Liver (tissue), 9 donors: Measurements from ENCODE around the gene ABCC8. TPM values are rescaled to one million over a fixed set of nuclear protein-coding genes. Genes with fewer than 3 reads are reported as not detected.
A peak's percentile ranks its signal among the peaks of the same experiment; 100 is the strongest.

Source experiments
- DNase-seq: peaks from one replicate; pipeline ENCODE4 v3.0.0-alpha.2; 2017; ENCODE audit warnings: low spot score
- H3K27ac ChIP-seq, 2 donors: one replicate each; pipeline ENCODE4 v1.7.0; 2013; ENCODE audit warnings: inconsistent platforms in 2 of 2, low read length in 2 of 2, control low read depth in 1 of 2, low read depth in 1 of 2, mild to moderate bottlenecking in 1 of 2
- H3K27me3 ChIP-seq, 4 donors: one replicate each; pipeline versions ENCODE4 v1.6.1 to v1.7.0; 2013; ENCODE audit warnings: low read length in 3 of 4, inconsistent platforms in 1 of 4, mild to moderate bottlenecking in 1 of 4, moderate library complexity in 1 of 4; ENCODE audit not compliant: control insufficient read depth in 4 of 4, insufficient read depth in 4 of 4
- H3K36me3 ChIP-seq, 4 donors: one replicate each; pipeline versions ENCODE4 v1.6.1 to v1.7.0; 2013; ENCODE audit warnings: low read length in 3 of 4, mild to moderate bottlenecking in 3 of 4, low read depth in 1 of 4, moderate library complexity in 1 of 4; ENCODE audit not compliant: control insufficient read depth in 4 of 4, insufficient read depth in 3 of 4
- H3K4me1 ChIP-seq, 4 donors: one replicate each; pipeline versions ENCODE4 v1.6.1 to v1.7.0; 2013; ENCODE audit warnings: low read length in 3 of 4, mild to moderate bottlenecking in 3 of 4, moderate library complexity in 1 of 4; ENCODE audit not compliant: control insufficient read depth in 4 of 4, insufficient read depth in 4 of 4
- H3K4me3 ChIP-seq, 3 donors: one replicate each; pipeline versions ENCODE4 v1.6.1 to v1.7.0; 2013; ENCODE audit warnings: low read length in 3 of 3, control low read depth in 1 of 3, low read depth in 1 of 3, mild to moderate bottlenecking in 1 of 3
- H3K9ac ChIP-seq, 2 donors: one replicate each; pipeline ENCODE4 v1.7.0; 2013; ENCODE audit warnings: low read length in 2 of 2, mild to moderate bottlenecking in 2 of 2, moderate library complexity in 2 of 2, control low read depth in 1 of 2, low read depth in 1 of 2
- H3K9me3 ChIP-seq, 4 donors: one replicate each; pipeline versions ENCODE4 v1.6.1 to v1.7.0; 2013; ENCODE audit warnings: low read length in 3 of 4; ENCODE audit not compliant: control insufficient read depth in 4 of 4
- EGR1 ChIP-seq, 2 donors: IDR thresholded peaks; 2 replicates each; pipeline ENCODE4 v1.6.1; 2016 to 2018; ENCODE audit warnings: antibody characterized with exemption in 2 of 2, low read depth in 2 of 2
- GABPA ChIP-seq, 2 donors: IDR thresholded peaks in 1 of 2; conservative IDR thresholded peaks in 1 of 2; 2 replicates each; pipeline ENCODE4 v1.6.1; 2016; ENCODE audit warnings: antibody characterized with exemption in 2 of 2, mild to moderate bottlenecking in 1 of 2, moderate library complexity in 1 of 2
- HNF4A ChIP-seq, 2 donors: conservative IDR thresholded peaks; 2 replicates each; pipeline ENCODE4 v1.6.1; 2016; ENCODE audit warnings: antibody characterized with exemption in 2 of 2, mild to moderate bottlenecking in 2 of 2
- HNF4G ChIP-seq: IDR thresholded peaks from 2 replicates; pipeline ENCODE4 v1.6.1; 2016; ENCODE audit warnings: antibody characterized with exemption
- NR2F2 ChIP-seq: IDR thresholded peaks from 2 replicates; pipeline ENCODE4 v1.6.1; 2016; ENCODE audit warnings: antibody characterized with exemption
- RXRA ChIP-seq, 2 donors: IDR thresholded peaks; 2 replicates each; pipeline ENCODE4 v1.6.1; 2017 to 2018; ENCODE audit warnings: antibody characterized with exemption in 2 of 2, mild to moderate bottlenecking in 1 of 2
- SP1 ChIP-seq: IDR thresholded peaks from 2 replicates; pipeline ENCODE4 v1.6.1; 2018; ENCODE audit warnings: antibody characterized with exemption, mild to moderate bottlenecking
- YY1 ChIP-seq: IDR thresholded peaks from 2 replicates; pipeline ENCODE4 v1.6.1; 2016; ENCODE audit warnings: antibody characterized with exemption, mild to moderate bottlenecking
- WGBS: extraction: QIAGEN DNeasy Blood & Tissue Kit; methylation state at CpG from one replicate; pipeline ENCODE4 v1.1.7; 2013; 5-methylcytosine and 5-hydroxymethylcytosine counted together
- polyA plus RNA-seq, 2 donors: library from polyadenylated mRNA; stranded (reverse) in 1 of 2; unstranded in 1 of 2; fragments of 200-250 nt in 1 of 2; fragments of >200 nt in 1 of 2; fragmentation: Nextera tagmentation in 1 of 2; extraction: Ambion mirVana in 1 of 2; gene quantifications; one replicate each; pipeline versions ENCODE4 v1.2.1 to v1.2.3, GENCODE V29; 2013 to 2015
- total RNA-seq, 2 donors: library from RNA; depleted of rRNA; stranded (reverse); fragments of >200 nt; gene quantifications; one replicate each; pipeline ENCODE4 v1.2.3, GENCODE V29; 2014
- TF ChIP-seq, protein P1 (sequence below): IDR thresholded peaks from 2 replicates; pipeline ENCODE4 v1.6.1; 2016; ENCODE audit warnings: antibody characterized with exemption, mild to moderate bottlenecking
- TF ChIP-seq, protein P2 (sequence below): IDR thresholded peaks from 2 replicates; pipeline ENCODE4 v1.6.1; 2016; ENCODE audit warnings: antibody characterized with exemption
- TF ChIP-seq, protein P3 (sequence below): IDR thresholded peaks from 2 replicates; pipeline ENCODE4 v1.6.1; 2016; ENCODE audit warnings: antibody characterized with exemption
- TF ChIP-seq, protein P4 (sequence below): fragments of 150-350 bp; IDR thresholded peaks from 2 replicates; pipeline ENCODE4 v1.5.1; 2017; ENCODE audit warnings: improper control_type of control experiment, low read depth, low read length; ENCODE audit not compliant: missing input control
- donor health status: healthy.
- donor health status: healthy.
- donor health status: healthy.
- donor health status: healthy.
- donor health status: healthy.

Gene ABCC8
- total and polyA plus RNA-seq, 4 donors = 0.16 to 0.25 TPM; not detected in 2

DNA sequence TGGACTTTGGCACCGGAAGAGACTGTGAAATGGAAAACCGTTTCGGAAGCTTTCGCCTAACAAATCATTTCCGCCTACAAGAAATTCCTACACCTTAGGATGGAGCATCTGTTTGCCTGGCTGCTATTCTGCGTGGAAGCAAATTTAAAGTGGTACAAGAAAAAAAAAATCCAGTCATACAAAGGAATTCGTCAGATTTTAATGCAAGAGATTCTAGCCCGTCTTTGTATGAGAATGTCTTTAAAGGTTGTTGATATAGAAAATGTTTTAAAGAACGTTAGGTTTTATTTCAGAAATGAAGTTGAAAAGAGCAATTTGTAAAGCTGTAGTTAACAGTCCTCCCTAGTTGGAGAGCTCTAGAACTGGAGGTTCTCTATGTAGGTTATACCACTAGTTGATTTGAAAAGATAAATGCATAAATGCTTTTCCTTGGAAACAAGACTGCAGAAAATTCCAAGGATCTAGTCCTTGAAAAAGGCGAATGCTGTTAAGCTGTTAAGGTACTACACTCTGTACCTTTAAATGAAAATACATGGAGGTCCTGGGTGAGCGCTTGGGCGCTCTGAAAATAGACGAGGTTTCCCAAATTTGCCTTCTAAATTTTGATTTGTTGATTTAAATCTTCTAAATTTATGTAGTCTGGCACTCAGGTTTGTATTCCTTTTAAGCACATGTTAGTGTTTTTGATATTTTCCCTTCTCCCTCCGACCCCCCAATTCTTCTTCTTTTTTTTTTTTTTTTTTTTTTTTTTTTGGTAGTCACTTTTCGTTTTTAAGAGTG lies 122.6 kb downstream of the ABCC8 start:
- Histone ChIP-seq H3K27me3 (no peaks in the 10 kb centered on the region), H3K27ac (peak overlapping the region in 1 of 2 donors; percentile 42), H3K9ac (peak overlapping the region in 1 of 2 donors; percentile 62), H3K4me1 (peaks cover 6 to 27% (median 21%) of the 10 kb centered on the region in 4 donors), H3K9me3 (no peaks in the 10 kb centered on the region), H3K4me3 (peak overlapping the region; percentile 4 to 71 (median 70)), H3K36me3 (no peaks in the 10 kb centered on the region)
- DNase-seq = no peak
- WGBS = 8% methylated on average over 15 of the region's 15 CpGs
- TF ChIP-seq GABPA (IDR thresholded peaks at IDR 0.05 in 1 of 2, conservative IDR thresholded peaks at IDR 0.05 in 1 of 2) (peak in 1 of 2 donors; percentile 23), SP1 (peak; percentile 16), HNF4A (conservative IDR thresholded peaks at IDR 0.05) (peak; percentile 17 to 36)
- TF ChIP-seq, protein P1, sequence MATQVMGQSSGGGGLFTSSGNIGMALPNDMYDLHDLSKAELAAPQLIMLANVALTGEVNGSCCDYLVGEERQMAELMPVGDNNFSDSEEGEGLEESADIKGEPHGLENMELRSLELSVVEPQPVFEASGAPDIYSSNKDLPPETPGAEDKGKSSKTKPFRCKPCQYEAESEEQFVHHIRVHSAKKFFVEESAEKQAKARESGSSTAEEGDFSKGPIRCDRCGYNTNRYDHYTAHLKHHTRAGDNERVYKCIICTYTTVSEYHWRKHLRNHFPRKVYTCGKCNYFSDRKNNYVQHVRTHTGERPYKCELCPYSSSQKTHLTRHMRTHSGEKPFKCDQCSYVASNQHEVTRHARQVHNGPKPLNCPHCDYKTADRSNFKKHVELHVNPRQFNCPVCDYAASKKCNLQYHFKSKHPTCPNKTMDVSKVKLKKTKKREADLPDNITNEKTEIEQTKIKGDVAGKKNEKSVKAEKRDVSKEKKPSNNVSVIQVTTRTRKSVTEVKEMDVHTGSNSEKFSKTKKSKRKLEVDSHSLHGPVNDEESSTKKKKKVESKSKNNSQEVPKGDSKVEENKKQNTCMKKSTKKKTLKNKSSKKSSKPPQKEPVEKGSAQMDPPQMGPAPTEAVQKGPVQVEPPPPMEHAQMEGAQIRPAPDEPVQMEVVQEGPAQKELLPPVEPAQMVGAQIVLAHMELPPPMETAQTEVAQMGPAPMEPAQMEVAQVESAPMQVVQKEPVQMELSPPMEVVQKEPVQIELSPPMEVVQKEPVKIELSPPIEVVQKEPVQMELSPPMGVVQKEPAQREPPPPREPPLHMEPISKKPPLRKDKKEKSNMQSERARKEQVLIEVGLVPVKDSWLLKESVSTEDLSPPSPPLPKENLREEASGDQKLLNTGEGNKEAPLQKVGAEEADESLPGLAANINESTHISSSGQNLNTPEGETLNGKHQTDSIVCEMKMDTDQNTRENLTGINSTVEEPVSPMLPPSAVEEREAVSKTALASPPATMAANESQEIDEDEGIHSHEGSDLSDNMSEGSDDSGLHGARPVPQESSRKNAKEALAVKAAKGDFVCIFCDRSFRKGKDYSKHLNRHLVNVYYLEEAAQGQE = no peak

DNA sequence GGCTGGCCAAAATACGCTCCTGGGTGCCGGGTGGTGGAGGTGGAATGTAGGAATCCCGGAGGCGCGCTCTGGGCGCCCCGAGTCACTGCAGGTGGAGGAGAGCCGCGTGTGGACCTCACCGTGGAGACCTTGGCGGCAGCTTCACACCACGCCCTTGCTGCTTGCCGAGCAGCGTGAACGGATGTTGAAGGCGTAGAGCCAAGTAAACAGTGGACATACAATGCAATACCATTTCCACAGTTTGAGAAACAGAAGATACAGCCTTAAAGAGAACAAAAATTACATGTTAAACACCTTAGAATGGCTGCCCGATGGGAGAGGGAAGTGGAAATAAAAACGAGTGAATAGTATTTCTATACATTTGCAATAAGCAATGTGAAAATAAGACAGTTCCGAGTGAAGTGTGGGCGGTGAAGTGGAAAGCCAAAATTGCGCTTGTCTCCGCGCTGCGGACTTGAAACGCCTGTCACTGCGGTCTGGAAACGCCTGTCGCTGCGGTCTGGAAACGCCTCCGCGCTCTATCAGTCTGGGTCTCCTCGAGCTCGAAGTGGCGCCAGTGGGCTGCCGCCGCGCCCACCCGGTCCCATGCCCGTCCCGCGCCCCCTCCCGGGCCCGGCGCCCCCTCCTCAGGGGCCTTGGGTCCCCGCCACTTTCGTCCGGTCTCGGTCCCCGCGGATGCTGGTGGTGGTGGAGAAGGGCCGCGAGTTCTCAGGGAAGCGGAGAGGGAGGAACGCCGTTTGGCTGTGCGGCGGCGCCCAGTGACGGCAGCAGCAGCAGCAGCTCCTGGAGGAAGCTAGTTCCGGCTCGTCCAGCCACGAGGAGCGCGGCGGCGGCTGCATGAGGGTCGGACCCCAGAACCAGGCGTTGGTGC lies 123.5 kb downstream of the ABCC8 start:
- no peak for TF ChIP-seq EGR1 (IDR thresholded peaks at IDR 0.05; ENCODE audit: low read depth in 2 of 2)
- TF ChIP-seq, protein P2, sequence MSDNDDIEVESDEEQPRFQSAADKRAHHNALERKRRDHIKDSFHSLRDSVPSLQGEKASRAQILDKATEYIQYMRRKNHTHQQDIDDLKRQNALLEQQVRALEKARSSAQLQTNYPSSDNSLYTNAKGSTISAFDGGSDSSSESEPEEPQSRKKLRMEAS = peak; percentile 39
- H3K36me3 ChIP-seq = no peaks in the 10 kb centered on the region
- peak overlapping the region; percentile 42 to 63 for H3K27ac ChIP-seq
- H3K9me3 ChIP-seq = no peaks in the 10 kb centered on the region
- 2% methylated on average over 69 of the region's 69 CpGs for WGBS
- no peaks in the 10 kb centered on the region for H3K27me3 ChIP-seq
- H3K4me1 ChIP-seq = peaks cover 6 to 27% (median 21%) of the 10 kb centered on the region in 4 donors
- H3K9ac ChIP-seq = peak overlapping the region in 1 of 2 donors; percentile 55
- DNase-seq = peak; percentile 58
- peak overlapping the region; percentile 65 to 71 (median 70) for H3K4me3 ChIP-seq

DNA sequence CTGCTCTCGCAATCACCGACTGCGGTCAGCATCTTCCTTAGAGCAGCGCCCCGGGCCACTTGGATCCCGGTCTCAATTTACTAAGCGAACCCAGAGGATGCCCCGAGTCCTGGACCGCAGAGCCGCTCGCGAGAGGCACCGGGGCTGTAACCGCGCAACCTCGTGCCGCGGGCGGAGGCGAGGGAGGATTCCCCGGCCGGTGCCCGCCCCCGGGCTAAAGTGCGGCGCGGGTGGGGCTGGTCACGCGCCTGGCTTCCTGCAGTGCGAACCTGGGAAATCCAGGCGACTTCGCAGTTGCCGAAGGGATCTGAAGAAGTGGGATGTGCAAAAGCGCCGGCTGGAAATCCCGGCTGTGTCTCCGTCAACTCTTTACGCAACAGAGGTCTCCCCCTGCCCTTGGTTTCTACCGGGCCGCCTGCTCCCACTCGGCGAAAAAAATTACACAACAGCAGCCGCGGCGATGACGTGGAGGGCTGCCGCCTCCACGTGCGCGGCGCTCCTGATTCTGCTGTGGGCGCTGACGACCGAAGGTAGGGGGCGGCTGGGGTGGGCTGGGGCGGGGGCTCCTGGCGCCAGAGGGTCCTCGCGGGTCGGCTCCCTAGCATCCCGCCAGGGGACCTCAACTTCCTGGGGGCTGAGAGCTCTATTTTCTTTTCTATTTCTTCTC lies 125.0 kb downstream of the ABCC8 start, which contains the start of gene NCR3LG1:
NCR3LG1 (plus strand) TSS at position 291 of the 667 bp plus-strand sequence; CDS start at position 461, 170 bp downstream.
- 2% methylated on average over 61 of the region's 61 CpGs for WGBS
- H3K36me3 ChIP-seq = no peaks in the 10 kb centered on the region
- peak within 1 kb of the TSS in 1 of 2 donors; percentile 30 for H3K9ac ChIP-seq
- DNase-seq = peak; percentile 39
- peaks cover 6 to 27% (median 21%) of the 10 kb centered on the region in 4 donors for H3K4me1 ChIP-seq
- no peaks in the 10 kb centered on the region for H3K27me3 ChIP-seq
- no peaks in the 10 kb centered on the region for H3K9me3 ChIP-seq
- peak within 1 kb of the TSS; percentile 5 to 71 (median 70) for H3K4me3 ChIP-seq
- no peak within 1 kb of the TSS for H3K27ac ChIP-seq
- TF ChIP-seq HNF4A (conservative IDR thresholded peaks at IDR 0.05) (peak; percentile 39 to 57), NR2F2 (no peak), HNF4G (no peak), GABPA (IDR thresholded peaks at IDR 0.05 in 1 of 2, conservative IDR thresholded peaks at IDR 0.05 in 1 of 2) (no peak), YY1 (no peak), RXRA (IDR thresholded peaks at IDR 0.05) (peak in 1 of 2 donors; percentile 9)
- TF ChIP-seq, protein P2 = peak; percentile 34
- TF ChIP-seq, protein P3, sequence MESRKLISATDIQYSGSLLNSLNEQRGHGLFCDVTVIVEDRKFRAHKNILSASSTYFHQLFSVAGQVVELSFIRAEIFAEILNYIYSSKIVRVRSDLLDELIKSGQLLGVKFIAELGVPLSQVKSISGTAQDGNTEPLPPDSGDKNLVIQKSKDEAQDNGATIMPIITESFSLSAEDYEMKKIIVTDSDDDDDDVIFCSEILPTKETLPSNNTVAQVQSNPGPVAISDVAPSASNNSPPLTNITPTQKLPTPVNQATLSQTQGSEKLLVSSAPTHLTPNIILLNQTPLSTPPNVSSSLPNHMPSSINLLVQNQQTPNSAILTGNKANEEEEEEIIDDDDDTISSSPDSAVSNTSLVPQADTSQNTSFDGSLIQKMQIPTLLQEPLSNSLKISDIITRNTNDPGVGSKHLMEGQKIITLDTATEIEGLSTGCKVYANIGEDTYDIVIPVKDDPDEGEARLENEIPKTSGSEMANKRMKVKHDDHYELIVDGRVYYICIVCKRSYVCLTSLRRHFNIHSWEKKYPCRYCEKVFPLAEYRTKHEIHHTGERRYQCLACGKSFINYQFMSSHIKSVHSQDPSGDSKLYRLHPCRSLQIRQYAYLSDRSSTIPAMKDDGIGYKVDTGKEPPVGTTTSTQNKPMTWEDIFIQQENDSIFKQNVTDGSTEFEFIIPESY = no peak
- TF ChIP-seq, protein P4, sequence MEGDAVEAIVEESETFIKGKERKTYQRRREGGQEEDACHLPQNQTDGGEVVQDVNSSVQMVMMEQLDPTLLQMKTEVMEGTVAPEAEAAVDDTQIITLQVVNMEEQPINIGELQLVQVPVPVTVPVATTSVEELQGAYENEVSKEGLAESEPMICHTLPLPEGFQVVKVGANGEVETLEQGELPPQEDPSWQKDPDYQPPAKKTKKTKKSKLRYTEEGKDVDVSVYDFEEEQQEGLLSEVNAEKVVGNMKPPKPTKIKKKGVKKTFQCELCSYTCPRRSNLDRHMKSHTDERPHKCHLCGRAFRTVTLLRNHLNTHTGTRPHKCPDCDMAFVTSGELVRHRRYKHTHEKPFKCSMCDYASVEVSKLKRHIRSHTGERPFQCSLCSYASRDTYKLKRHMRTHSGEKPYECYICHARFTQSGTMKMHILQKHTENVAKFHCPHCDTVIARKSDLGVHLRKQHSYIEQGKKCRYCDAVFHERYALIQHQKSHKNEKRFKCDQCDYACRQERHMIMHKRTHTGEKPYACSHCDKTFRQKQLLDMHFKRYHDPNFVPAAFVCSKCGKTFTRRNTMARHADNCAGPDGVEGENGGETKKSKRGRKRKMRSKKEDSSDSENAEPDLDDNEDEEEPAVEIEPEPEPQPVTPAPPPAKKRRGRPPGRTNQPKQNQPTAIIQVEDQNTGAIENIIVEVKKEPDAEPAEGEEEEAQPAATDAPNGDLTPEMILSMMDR = no peak
